Thyroid gland (tissue), 4 donors: ENCODE measurements around the gene L3HYPDH.

Experiments
- CTCF ChIP-seq, 6 experiments: fragments of 200-600 bp in 3 of 6; fragments of 450-650 bp in 3 of 6; sonication (generic) in 3 of 6; IDR thresholded peaks; one replicate each; pipeline ENCODE4 v1.5.1; 2016 to 2019; ENCODE audit warnings: antibody characterized with exemption in 6 of 6, mild to moderate bottlenecking in 2 of 6, inconsistent platforms in 1 of 6, moderate library complexity in 1 of 6
- POLR2A ChIP-seq, 2 donors: fragments of 450-650 bp; IDR thresholded peaks; one replicate each; pipeline ENCODE4 v1.6.1; 2017; ENCODE audit warnings: antibody characterized with exemption in 2 of 2, mild to moderate bottlenecking in 2 of 2, moderate library complexity in 1 of 2

DNA sequence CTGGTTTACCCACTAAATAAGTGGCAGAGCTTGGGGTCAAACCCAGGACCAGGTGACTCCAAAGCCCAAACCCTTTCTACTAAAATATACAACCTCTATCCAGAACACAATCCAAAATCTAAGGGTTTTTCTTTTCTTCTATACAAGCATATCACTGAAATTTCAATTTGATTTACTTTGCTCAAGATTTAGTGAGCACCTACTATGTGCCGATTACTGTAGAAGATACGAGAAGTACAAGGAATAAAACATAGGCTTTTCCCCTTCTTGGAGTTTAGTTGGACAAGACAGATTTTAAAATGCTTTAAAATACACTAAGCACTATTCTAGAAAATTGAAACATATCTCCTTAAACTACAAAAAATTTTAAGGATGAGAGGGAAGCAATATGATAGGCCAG is 2.8 kb downstream of the L3HYPDH start:
- TF ChIP-seq CTCF (IDR thresholded peaks at IDR 0.05) (no peak), POLR2A (IDR thresholded peaks at IDR 0.05) (no peak)
